Skeletal muscle cell (primary cell): Measurements from ENCODE around the gene TBC1D25.
"Not testable (repeated sequence)": the region's sequence is repeated elsewhere in the genome, so short reads cannot be mapped to it uniquely, and the experiment has no call there.

ENCODE experiments used
- DNase-seq: peaks from one replicate; pipeline ENCODE4 v3.0.0-alpha.2; 2010; ENCODE audit warnings: low read depth
- H3K4me3 ChIP-seq: 2 replicates; pipeline ENCODE4 v1.5.1; 2011; ENCODE audit warnings: low read depth, mild to moderate bottlenecking, control low read depth, low read length, moderate library complexity

TBC1D25 gene

GRCh38 chrX:48541140-48541814 lies 1.8 kb downstream of the TBC1D25 start:
- H3K4me3 ChIP-seq = no peak overlapping the region
- no peak for DNase-seq

DNA sequence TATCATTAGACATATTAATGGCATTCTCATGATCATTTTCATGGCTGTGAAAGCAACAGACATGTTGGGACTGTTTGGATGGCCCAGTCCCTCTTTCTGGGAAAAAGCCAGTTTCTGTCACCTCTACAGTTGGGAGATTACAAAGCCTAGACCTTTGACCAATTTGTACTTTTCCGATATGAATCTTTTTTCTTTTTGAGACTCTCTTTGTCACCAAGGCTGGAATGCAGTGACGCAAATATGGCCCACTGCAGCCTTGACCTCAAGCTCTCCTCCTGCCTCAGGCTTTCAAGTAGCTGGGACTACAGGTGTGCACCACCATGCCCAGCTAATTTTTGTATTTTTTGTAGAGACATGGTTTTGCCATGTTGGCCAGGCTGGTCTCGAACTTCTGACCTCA lies 9.4 kb downstream of the TBC1D25 start:
- DNase-seq = no peak
- H3K4me3 ChIP-seq = no peak overlapping the region

- not testable (repeated sequence) for DNase-seq, H3K4me3 ChIP-seq
Observed at GRCh38 chrX:48555731-48556325, 16.3 kb downstream of the TBC1D25 start.

GRCh38 chrX:48558271-48558670 lies 18.8 kb downstream of the TBC1D25 start:
- H3K4me3 ChIP-seq = no peak overlapping the region
- no peak for DNase-seq

GRCh38 chrX:48559636-48560035 lies 20.1 kb downstream of the TBC1D25 start:
- DNase-seq = no peak

DNA sequence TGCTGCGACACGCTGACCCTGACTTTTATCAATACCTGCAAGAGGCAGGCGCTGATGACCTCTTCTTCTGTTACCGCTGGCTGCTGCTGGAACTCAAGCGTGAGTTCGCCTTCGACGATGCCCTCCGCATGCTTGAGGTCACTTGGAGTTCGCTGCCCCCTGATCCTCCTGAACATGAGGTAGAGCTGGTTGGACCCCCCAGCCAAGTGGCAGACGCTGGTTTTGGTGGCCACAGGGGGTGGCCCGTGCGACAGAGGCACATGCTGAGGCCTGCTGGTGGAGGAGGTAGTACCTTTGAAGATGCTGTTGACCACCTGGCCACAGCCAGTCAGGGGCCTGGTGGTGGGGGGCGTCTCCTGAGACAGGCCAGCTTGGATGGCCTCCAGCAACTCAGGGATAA lies 20.5 kb downstream of the TBC1D25 start:
- H3K4me3 ChIP-seq = no peak overlapping the region
- no peak for DNase-seq

More at GRCh38 chrX:48559636-48560035, 20.1 kb downstream of the TBC1D25 start:
- H3K4me3 ChIP-seq = no peak overlapping the region

DNA sequence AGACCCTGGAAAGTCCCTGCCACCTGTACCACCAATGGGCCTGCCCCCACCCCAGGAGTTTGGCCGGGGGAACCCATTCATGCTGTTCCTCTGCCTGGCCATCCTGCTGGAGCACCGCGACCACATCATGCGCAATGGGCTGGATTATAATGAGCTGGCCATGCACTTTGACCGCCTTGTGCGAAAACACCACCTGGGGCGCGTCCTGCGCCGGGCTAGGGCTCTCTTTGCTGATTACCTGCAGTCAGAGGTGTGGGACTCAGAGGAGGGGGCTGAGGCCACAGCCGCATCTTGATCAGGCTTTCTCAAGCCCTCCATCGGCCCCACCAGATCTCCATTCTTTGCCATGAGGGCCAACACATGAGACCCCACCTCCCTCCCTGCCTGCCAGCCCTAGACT lies 21.2 kb downstream of the TBC1D25 start:
- H3K4me3 ChIP-seq = no peak overlapping the region
- DNase-seq = no peak

DNA sequence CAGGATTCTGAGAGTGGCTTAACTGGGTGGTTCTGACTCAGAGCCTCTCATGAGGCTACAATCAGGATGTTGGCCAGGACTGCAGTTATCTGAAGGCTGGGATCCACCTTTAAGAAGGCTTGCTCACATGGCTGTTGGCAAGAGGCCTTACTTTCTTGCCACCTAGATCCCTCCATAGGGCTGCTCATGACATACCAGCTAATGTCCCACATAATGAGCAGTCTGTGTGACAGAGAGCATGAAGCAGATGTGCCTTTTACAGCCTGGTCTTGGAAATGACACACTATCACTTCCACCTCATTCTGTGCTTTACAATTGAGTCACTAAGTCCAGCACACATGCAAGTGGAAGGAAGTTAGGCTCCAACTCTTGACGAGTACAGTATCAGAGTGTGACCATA lies 30.4 kb downstream of the TBC1D25 start:
- DNase-seq = no peak
- no peak overlapping the region for H3K4me3 ChIP-seq

DNA sequence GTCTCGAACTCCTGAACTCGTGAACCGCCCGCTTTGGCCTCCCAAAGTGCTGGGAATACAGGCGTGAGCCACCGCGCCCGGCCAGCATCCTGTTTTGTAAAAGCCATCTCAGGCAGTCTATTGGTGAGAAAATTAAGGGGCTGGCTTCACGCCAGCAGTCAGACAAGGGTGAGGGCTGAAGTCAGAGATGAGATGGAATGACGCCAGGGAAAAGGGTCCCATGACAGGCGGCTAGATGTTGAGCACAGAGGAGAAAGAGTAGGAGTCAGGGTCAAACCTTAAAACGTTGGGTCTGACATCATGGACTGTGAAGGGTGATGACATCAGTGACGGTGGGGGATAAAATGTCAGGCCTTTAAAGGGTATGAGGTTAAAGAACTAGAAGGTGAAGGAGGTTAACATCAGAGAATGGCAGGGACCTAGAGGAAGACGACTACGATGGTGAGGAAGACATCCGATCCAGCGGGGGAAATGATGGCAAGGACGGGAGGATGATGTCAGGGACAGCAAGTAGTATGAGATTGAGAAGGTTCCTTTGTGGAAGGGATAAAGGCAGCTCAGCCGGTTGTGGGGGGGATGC lies 34.3 kb downstream of the TBC1D25 start:
- H3K4me3 ChIP-seq = peak overlapping the region; percentile 74

DNA sequence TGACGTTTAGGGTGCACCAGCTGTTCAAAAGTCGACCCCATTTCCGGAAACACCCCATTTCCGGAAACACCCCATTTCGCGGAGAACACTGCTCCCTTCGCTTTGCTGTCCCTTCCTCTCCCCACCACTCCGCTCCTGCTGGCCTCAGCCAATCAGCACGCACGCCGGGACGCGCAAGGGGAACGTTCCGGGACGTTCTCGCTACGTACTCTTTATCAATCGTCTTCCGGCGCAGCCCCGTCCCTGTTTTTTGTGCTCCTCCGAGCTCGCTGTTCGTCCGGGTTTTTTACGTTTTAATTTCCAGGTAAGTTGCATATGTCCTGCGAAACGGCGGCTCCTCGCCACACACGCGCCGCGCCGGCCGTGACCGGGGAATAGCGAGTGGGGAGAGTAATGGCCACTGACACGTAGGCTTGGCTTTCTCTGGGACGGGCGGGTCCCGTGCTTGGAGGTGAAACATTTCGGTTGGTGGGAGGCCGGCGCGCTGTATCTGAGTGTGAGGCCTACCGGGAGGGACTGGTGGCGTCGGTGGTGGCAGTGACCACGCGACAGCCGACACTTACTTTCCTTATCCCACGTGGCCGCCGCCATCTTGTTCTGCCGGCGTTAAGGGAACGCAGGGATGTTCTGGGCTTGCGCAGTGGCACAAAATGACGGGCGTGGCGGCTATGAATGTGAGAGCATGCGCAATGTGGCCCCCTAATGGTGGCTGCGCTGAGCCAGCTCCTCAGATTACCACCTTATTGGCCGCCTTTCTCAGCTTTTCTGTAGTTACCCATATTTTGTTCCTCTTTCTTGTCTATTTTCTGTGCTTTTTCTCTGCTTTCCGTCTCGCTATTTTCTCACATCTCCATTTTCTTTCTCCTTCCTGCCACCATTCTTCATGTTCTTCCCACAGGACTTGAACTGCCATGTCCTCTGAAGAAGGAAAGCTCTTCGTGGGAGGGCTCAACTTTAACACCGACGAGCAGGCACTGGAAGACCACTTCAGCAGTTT lies 35.1 kb downstream of the TBC1D25 start, which contains the start of gene RBM3:
TSS of gene RBM3 (plus strand) at position 215 of the 997 bp plus-strand sequence. CDS start at position 912, 697 bp downstream.
- peak within 1 kb of the TSS; percentile 74 for H3K4me3 ChIP-seq
- peak; percentile 72 for DNase-seq

More for the DNA sequence above, 34.3 kb downstream of the TBC1D25 start:
- DNase-seq = no peak

GRCh38 chrX:48575642-48576041 lies 36.1 kb downstream of the TBC1D25 start:
- DNase-seq = no peak
- H3K4me3 ChIP-seq = peak overlapping the region; percentile 74

DNA sequence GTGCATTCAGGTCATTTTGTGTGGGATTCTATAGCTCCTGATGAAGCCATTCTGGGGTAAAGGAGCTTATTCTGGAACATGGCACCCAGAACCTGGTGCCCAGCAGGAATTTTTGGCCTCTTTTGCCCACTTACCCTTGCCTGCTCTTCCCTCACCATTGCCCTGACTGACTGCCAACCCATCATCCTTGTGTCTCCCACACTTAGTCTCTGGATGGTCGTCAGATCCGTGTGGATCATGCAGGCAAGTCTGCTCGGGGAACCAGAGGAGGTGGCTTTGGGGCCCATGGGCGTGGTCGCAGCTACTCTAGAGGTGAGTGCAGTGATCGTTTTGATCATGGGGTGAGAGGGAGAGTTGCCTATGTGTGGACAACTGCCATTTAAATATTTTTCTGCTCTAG lies 36.6 kb downstream of the TBC1D25 start:
- DNase-seq = no peak
- peak overlapping the region; percentile 74 for H3K4me3 ChIP-seq

GRCh38 chrX:48578661-48579128 lies 39.2 kb downstream of the TBC1D25 start:
- DNase-seq = no peak
- no peak overlapping the region for H3K4me3 ChIP-seq

GRCh38 chrX:48579259-48579658 lies 39.7 kb downstream of the TBC1D25 start:
- no peak for DNase-seq
- no peak overlapping the region for H3K4me3 ChIP-seq

DNA sequence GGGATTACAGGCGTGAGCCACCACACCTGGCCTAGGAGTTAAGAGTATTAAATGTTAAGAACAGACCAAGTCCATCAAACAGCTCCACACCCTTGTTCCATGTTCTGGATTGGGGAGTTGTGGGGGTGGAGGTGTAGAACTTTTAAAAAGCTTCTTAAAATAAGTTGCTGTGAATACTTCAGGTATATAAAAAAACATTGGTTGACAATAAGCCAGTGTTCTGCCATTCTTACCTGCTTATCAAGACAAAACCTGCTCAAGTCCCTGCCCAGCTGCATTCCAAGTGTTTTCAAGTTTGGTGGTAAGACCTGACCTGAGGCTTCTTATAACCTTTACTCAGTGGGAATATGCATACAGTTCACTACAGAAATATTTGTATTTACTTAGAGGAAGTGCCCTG lies 41.1 kb downstream of the TBC1D25 start:
- DNase-seq = no peak

GRCh38 chrX:48584698-48585097 lies 45.2 kb downstream of the TBC1D25 start:
- no peak for DNase-seq
- no peak overlapping the region for H3K4me3 ChIP-seq

More for the DNA sequence above, 41.1 kb downstream of the TBC1D25 start:
- no peak overlapping the region for H3K4me3 ChIP-seq

DNA sequence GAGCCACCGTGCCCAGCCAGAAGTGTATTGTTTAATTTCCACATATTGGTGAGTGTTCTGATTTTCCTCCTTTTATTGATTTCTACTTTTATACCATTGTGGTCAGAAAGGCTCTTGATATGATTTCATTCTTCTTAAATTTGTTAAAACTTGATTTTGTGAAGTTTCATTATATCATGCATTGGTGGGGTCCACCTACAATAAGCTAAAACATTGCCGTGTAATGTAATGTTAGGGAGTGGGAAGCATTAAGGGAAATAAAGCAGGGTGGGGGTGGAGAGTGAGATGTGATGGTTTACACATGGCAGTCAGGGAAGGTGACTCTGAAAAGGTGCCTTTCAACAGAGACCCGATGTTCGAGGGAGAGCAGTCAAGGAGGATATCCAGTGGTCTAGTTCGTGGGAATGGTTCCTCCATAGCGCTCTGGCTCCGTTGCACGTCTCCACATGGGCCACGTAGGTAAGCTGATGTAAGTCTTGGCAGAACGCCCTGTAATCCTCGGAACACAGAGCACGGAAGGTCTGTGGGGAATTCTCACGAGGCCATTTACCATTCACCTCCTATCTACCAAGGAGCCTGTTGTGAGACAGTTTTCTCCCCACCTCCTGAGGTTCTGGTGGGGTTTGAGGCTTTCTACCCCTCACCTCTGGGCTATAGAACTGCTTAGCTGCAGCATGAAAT lies 50.1 kb downstream of the TBC1D25 start:
- no peak for DNase-seq
- no peak overlapping the region for H3K4me3 ChIP-seq

GRCh38 chrX:48590203-48591103 lies 50.9 kb downstream of the TBC1D25 start:
- H3K4me3 ChIP-seq = no peak overlapping the region
- no peak for DNase-seq
